ENCODE measurements around the gene SESN3.

Gene SESN3

GRCh38 chr11:95161248-95161647 is 69.8 kb downstream of the SESN3 start:
- H4K12ac ChIP-seq (ENCODE audit: low read depth, low read length), result no peak overlapping the region
- no peaks in the 10 kb centered on the region for H3K27me3 ChIP-seq (ENCODE audit: insufficient read depth, low read length)
- no peak overlapping the region for H3K4me3 ChIP-seq (ENCODE audit: low read depth, low read length)
- no CpG with 5 or more reads among the region's 1 CpG for WGBS (ENCODE audit: extremely low coverage, insufficient coverage, insufficient read length)
- no peaks in the 10 kb centered on the region for H3K79me1 ChIP-seq (ENCODE audit: low read length)
- H3K18ac ChIP-seq (ENCODE audit: low read length), result no peak overlapping the region
- H3K9ac ChIP-seq (ENCODE audit: low read length), result no peak overlapping the region
- H2BK120ac ChIP-seq (ENCODE audit: insufficient read depth, low read length, poor library complexity), result no peak overlapping the region
- no peak overlapping the region for H2BK5ac ChIP-seq (ENCODE audit: low read depth, low read length, poor library complexity)
- no peak overlapping the region for H3K14ac ChIP-seq (ENCODE audit: low read length)
- H3K4me2 ChIP-seq (ENCODE audit: low read length), result no peak overlapping the region
- H3K36me3 ChIP-seq (ENCODE audit: control insufficient read depth in 1 of 2, insufficient read depth in 2 of 2, low read length in 2 of 2), result no peaks in the 10 kb centered on the region
- H3K4me1 ChIP-seq (ENCODE audit: control insufficient read depth in 1 of 2, insufficient read depth in 2 of 2, low read length in 2 of 2), result no peaks in the 10 kb centered on the region
- no peak overlapping the region for H2BK12ac ChIP-seq (ENCODE audit: low read length)
- H3K9me3 ChIP-seq (ENCODE audit: insufficient read depth, low read depth, low read length), result no peaks in the 10 kb centered on the region
- H3K23ac ChIP-seq (ENCODE audit: low read length), result no peak overlapping the region
- DNase-seq, result no peak
- H3K4ac ChIP-seq (ENCODE audit: low read depth, low read length), result no peak overlapping the region
- no peak overlapping the region for H4K8ac ChIP-seq (ENCODE audit: low read depth, low read length)
- H3K27ac ChIP-seq (ENCODE audit: low read depth, low read length), result no peak overlapping the region
- no peaks in the 10 kb centered on the region for H3K79me2 ChIP-seq (ENCODE audit: control insufficient read depth, insufficient read depth, low read length, poor library complexity)
- no peak overlapping the region for H2AFZ ChIP-seq (ENCODE audit: insufficient read depth, low read length, poor library complexity)
- no peak overlapping the region for H2AK5ac ChIP-seq (ENCODE audit: low read length)
- no peak overlapping the region for H4K91ac ChIP-seq (ENCODE audit: low read depth, low read length)

GRCh38 chr11:95157824-95158223 is 73.2 kb downstream of the SESN3 start:
- Histone ChIP-seq H3K23ac (ENCODE audit: low read length) (no peak overlapping the region), H3K4ac (ENCODE audit: low read depth, low read length) (no peak overlapping the region), H3K4me3 (ENCODE audit: low read depth, low read length) (no peak overlapping the region), H3K14ac (ENCODE audit: low read length) (no peak overlapping the region), H3K27me3 (ENCODE audit: insufficient read depth, low read length) (no peaks in the 10 kb centered on the region), H3K27ac (ENCODE audit: low read depth, low read length) (no peak overlapping the region), H4K91ac (ENCODE audit: low read depth, low read length) (no peak overlapping the region), H2BK12ac (ENCODE audit: low read length) (no peak overlapping the region), H3K79me1 (ENCODE audit: low read length) (no peaks in the 10 kb centered on the region), H4K8ac (ENCODE audit: low read depth, low read length) (no peak overlapping the region), H2AK5ac (ENCODE audit: low read length) (no peak overlapping the region), H3K9ac (ENCODE audit: low read length) (no peak overlapping the region), H2BK120ac (ENCODE audit: insufficient read depth, low read length, poor library complexity) (no peak overlapping the region), H3K18ac (ENCODE audit: low read length) (no peak overlapping the region), H3K36me3 (ENCODE audit: control insufficient read depth in 1 of 2, insufficient read depth in 2 of 2, low read length in 2 of 2) (no peaks in the 10 kb centered on the region), H4K12ac (ENCODE audit: low read depth, low read length) (no peak overlapping the region), H2BK5ac (ENCODE audit: low read depth, low read length, poor library complexity) (no peak overlapping the region), H3K79me2 (ENCODE audit: control insufficient read depth, insufficient read depth, low read length, poor library complexity) (no peaks in the 10 kb centered on the region), H3K4me2 (ENCODE audit: low read length) (no peak overlapping the region), H2AFZ (ENCODE audit: insufficient read depth, low read length, poor library complexity) (no peak overlapping the region), H3K9me3 (ENCODE audit: insufficient read depth, low read depth, low read length) (no peaks in the 10 kb centered on the region), H3K4me1 (ENCODE audit: control insufficient read depth in 1 of 2, insufficient read depth in 2 of 2, low read length in 2 of 2) (peaks cover 0 to 3% of the 10 kb centered on the region in 2 experiments)
- no peak for DNase-seq
- WGBS (ENCODE audit: extremely low coverage, insufficient coverage, insufficient read length), result no CpG with 5 or more reads among the region's 1 CpG

GRCh38 chr11:95156916-95157541 is 74.0 kb downstream of the SESN3 start:
- no peak overlapping the region for H3K9ac ChIP-seq (ENCODE audit: low read length)
- no peak overlapping the region for H3K23ac ChIP-seq (ENCODE audit: low read length)
- H3K4me3 ChIP-seq (ENCODE audit: low read depth, low read length), result no peak overlapping the region
- no peak overlapping the region for H2AFZ ChIP-seq (ENCODE audit: insufficient read depth, low read length, poor library complexity)
- no peaks in the 10 kb centered on the region for H3K27me3 ChIP-seq (ENCODE audit: insufficient read depth, low read length)
- H3K79me2 ChIP-seq (ENCODE audit: control insufficient read depth, insufficient read depth, low read length, poor library complexity), result no peaks in the 10 kb centered on the region
- DNase-seq, result no peak
- no peak overlapping the region for H2BK12ac ChIP-seq (ENCODE audit: low read length)
- no peak overlapping the region for H2AK5ac ChIP-seq (ENCODE audit: low read length)
- H2BK120ac ChIP-seq (ENCODE audit: insufficient read depth, low read length, poor library complexity), result no peak overlapping the region
- peak overlapping the region; percentile 14 for H4K91ac ChIP-seq (ENCODE audit: low read depth, low read length)
- H4K12ac ChIP-seq (ENCODE audit: low read depth, low read length), result no peak overlapping the region
- no CpG with 5 or more reads among the region's 7 CpGs for WGBS (ENCODE audit: extremely low coverage, insufficient coverage, insufficient read length)
- no peak overlapping the region for H3K18ac ChIP-seq (ENCODE audit: low read length)
- H3K4ac ChIP-seq (ENCODE audit: low read depth, low read length), result no peak overlapping the region
- no peaks in the 10 kb centered on the region for H3K79me1 ChIP-seq (ENCODE audit: low read length)
- no peak overlapping the region for H3K14ac ChIP-seq (ENCODE audit: low read length)
- no peaks in the 10 kb centered on the region for H3K36me3 ChIP-seq (ENCODE audit: control insufficient read depth in 1 of 2, insufficient read depth in 2 of 2, low read length in 2 of 2)
- peaks cover 0 to 3% of the 10 kb centered on the region in 2 experiments for H3K4me1 ChIP-seq (ENCODE audit: control insufficient read depth in 1 of 2, insufficient read depth in 2 of 2, low read length in 2 of 2)
- H3K27ac ChIP-seq (ENCODE audit: low read depth, low read length), result no peak overlapping the region
- peak overlapping the region; percentile 26 for H2BK5ac ChIP-seq (ENCODE audit: low read depth, low read length, poor library complexity)
- no peak overlapping the region for H3K4me2 ChIP-seq (ENCODE audit: low read length)
- H3K9me3 ChIP-seq (ENCODE audit: insufficient read depth, low read depth, low read length), result no peaks in the 10 kb centered on the region
- no peak overlapping the region for H4K8ac ChIP-seq (ENCODE audit: low read depth, low read length)

DNA sequence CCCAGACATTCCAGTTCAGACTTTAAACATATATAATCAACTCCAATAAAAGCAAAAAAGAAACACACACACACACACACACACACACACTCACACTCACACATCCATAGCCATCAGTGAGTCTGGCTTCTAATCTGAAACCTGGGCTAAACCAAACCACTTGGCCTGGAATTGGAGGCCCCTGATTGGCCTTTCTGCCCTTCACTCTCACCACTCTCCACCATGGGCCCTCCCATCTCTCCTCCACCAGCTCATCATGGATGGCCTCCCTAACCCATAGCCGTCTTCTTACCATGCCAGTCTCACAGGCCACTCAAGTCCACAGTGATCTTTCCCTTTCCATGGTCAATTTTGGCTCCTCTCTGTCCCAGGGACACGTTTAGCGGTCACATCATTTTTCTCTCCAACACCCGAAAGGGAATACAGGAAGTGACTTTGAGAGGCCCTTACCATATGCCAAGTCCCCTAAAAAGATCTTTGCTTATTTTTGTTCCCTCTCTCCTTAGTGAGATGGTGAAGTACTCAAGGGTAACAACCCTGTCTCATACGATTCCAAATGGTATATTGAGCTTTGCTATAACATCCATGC is 74.8 kb downstream of the SESN3 start:
- H2BK5ac ChIP-seq (ENCODE audit: low read depth, low read length, poor library complexity), result no peak overlapping the region
- peaks cover 4% of the 10 kb centered on the region for H3K79me1 ChIP-seq (ENCODE audit: low read length)
- no peak overlapping the region for H3K18ac ChIP-seq (ENCODE audit: low read length)
- no peak overlapping the region for H3K4me3 ChIP-seq (ENCODE audit: low read depth, low read length)
- H2BK120ac ChIP-seq (ENCODE audit: insufficient read depth, low read length, poor library complexity), result no peak overlapping the region
- no peaks in the 10 kb centered on the region for H3K36me3 ChIP-seq (ENCODE audit: control insufficient read depth in 1 of 2, insufficient read depth in 2 of 2, low read length in 2 of 2)
- H4K91ac ChIP-seq (ENCODE audit: low read depth, low read length), result no peak overlapping the region
- no peak overlapping the region for H3K4me2 ChIP-seq (ENCODE audit: low read length)
- H2BK12ac ChIP-seq (ENCODE audit: low read length), result no peak overlapping the region
- H3K4me1 ChIP-seq (ENCODE audit: control insufficient read depth in 1 of 2, insufficient read depth in 2 of 2, low read length in 2 of 2), result peaks cover 0 to 5% of the 10 kb centered on the region in 2 experiments
- H3K9me3 ChIP-seq (ENCODE audit: insufficient read depth, low read depth, low read length), result no peaks in the 10 kb centered on the region
- H3K9ac ChIP-seq (ENCODE audit: low read length), result no peak overlapping the region
- no peak overlapping the region for H4K8ac ChIP-seq (ENCODE audit: low read depth, low read length)
- no peak overlapping the region for H3K14ac ChIP-seq (ENCODE audit: low read length)
- H3K4ac ChIP-seq (ENCODE audit: low read depth, low read length), result no peak overlapping the region
- no peak overlapping the region for H3K27ac ChIP-seq (ENCODE audit: low read depth, low read length)
- no peak overlapping the region for H3K23ac ChIP-seq (ENCODE audit: low read length)
- no peak for DNase-seq
- H2AFZ ChIP-seq (ENCODE audit: insufficient read depth, low read length, poor library complexity), result no peak overlapping the region
- whole genome bisulfite sequencing (ENCODE audit: extremely low coverage, insufficient coverage, insufficient read length), result no CpG with 5 or more reads among the region's 5 CpGs
- H4K12ac ChIP-seq (ENCODE audit: low read depth, low read length), result no peak overlapping the region
- H2AK5ac ChIP-seq (ENCODE audit: low read length), result no peak overlapping the region
- H3K79me2 ChIP-seq (ENCODE audit: control insufficient read depth, insufficient read depth, low read length, poor library complexity), result peaks cover under 1% of the 10 kb centered on the region
- H3K27me3 ChIP-seq (ENCODE audit: insufficient read depth, low read length), result no peaks in the 10 kb centered on the region
